ENCODE results near the gene JPT2. TPM values are rescaled to one million over a fixed set of nuclear protein-coding genes. Genes with fewer than 3 reads are reported as not detected.

JPT2 gene
- total RNA-seq, 1 experiment from 2014 or later: 113 TPM

DNA sequence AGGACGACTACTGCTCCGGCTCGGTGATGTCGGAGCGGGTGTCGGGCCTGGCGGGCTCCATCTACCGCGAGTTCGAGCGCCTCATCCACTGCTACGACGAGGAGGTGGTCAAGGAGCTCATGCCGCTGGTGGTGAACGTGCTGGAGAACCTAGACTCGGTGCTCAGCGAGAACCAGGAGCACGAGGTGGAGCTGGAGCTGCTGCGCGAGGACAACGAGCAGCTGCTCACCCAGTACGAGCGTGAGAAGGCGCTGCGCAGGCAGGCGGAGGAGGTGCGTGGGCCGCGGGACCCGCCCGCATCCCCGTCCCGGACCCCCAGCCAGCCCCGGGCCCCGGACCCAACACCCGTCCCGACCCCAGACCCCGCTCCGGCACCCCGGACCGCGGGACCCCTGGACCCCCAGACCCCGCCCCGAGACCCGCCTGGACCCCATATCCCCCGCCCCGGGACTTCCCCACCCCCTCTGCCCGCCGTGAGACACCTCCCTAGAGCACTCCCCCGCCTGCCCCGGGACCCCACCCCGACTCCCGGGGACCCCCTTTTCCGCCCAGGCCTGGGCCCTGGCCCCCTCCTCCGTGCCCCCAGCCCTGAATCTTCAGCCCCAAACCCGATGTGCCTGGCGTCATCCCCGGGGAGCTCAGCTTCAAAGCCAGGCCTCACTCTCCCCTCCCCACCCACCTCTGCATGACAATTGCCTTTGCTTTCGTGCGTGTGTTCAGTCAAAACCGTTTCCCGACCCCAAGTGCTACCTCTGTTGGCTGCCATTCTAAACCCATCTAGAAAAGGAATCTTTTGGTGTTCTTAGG lies 28.5 kb downstream of the JPT2 start:
- intact Hi-C loops (cut with micrococcal nuclease): loop anchor here (1.0 kb wide), 1 partner anchor 28 kb away; the partner anchor contains the start of gene JPT2
- ATAC-seq (peak; percentile 52), DNase-seq (ENCODE audit: low read depth, low spot score) (no peak)
- RAD21 ChIA-PET (ENCODE audit: low non-redundant PET in 1 of 2, low total read pairs in 2 of 2, uncharacterized antibody in 2 of 2, unreplicated experiment in 2 of 2): no interaction called here
- no TSS peak for BruUV-seq (replicated peaks)
- Histone ChIP-seq H3K27me3 (ENCODE audit: insufficient read depth, low read length) (no peaks in the 10 kb centered on the region), H3K4me1 (ENCODE audit: control insufficient read depth in 1 of 2, insufficient read depth in 2 of 2, low read length in 2 of 2) (peaks cover 11 to 20% of the 10 kb centered on the region in 2 experiments), H3K4me3 (replicated peaks in 1 of 2; ENCODE audit: low read depth in 1 of 2, low read length in 2 of 2) (peak overlapping the region; percentile 62 to 96), H3K27ac (ENCODE audit: low read depth, low read length) (peak overlapping the region; percentile 82), H2AFZ (ENCODE audit: low read depth, low read length, poor library complexity, severe bottlenecking) (no peak overlapping the region), H4K20me1 (ENCODE audit: insufficient read depth) (peaks cover 3% of the 10 kb centered on the region; the same call in 1 of the 2 replicates), H3K9ac (ENCODE audit: low read length) (peak overlapping the region; percentile 87), H3K9me2 (ENCODE audit: insufficient read depth) (no peaks in the 10 kb centered on the region), H3K36me3 (ENCODE audit: control insufficient read depth in 1 of 2, insufficient read depth in 2 of 2, low read length in 2 of 2) (peaks cover 7 to 8% of the 10 kb centered on the region in 2 experiments; a peak in 1 of 4 replicates), H3K9me3 (ENCODE audit: control insufficient read depth in 1 of 2, insufficient read depth in 1 of 2, low read depth in 1 of 2, low read length in 2 of 2) (no peaks in the 10 kb centered on the region), H3K79me2 (ENCODE audit: insufficient read depth, low read length) (peaks cover 53% of the 10 kb centered on the region), H3K4me2 (ENCODE audit: low read length) (peak overlapping the region; percentile 97)
- POLR2A ChIA-PET: interaction anchor here (0.6 to 1.8 kb wide), 4 partner anchors 8 to 29 kb away, joined by 3 to 7 read pairs (median 3); partner anchors contain the start of gene JPT2
- CTCF ChIA-PET: interaction anchor here (0.9 to 1.7 kb wide), 15 partner anchors 9 to 76 kb away, joined by 3 to 12 read pairs (median 5); partner anchors contain the start of genes EME2, JPT2, MRPS34 and NUBP2
- TF ChIP-seq, protein P1, sequence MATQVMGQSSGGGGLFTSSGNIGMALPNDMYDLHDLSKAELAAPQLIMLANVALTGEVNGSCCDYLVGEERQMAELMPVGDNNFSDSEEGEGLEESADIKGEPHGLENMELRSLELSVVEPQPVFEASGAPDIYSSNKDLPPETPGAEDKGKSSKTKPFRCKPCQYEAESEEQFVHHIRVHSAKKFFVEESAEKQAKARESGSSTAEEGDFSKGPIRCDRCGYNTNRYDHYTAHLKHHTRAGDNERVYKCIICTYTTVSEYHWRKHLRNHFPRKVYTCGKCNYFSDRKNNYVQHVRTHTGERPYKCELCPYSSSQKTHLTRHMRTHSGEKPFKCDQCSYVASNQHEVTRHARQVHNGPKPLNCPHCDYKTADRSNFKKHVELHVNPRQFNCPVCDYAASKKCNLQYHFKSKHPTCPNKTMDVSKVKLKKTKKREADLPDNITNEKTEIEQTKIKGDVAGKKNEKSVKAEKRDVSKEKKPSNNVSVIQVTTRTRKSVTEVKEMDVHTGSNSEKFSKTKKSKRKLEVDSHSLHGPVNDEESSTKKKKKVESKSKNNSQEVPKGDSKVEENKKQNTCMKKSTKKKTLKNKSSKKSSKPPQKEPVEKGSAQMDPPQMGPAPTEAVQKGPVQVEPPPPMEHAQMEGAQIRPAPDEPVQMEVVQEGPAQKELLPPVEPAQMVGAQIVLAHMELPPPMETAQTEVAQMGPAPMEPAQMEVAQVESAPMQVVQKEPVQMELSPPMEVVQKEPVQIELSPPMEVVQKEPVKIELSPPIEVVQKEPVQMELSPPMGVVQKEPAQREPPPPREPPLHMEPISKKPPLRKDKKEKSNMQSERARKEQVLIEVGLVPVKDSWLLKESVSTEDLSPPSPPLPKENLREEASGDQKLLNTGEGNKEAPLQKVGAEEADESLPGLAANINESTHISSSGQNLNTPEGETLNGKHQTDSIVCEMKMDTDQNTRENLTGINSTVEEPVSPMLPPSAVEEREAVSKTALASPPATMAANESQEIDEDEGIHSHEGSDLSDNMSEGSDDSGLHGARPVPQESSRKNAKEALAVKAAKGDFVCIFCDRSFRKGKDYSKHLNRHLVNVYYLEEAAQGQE (IDR thresholded peaks at IDR 0.05; ENCODE audit: low read depth): no peak
- TF ChIP-seq TCF7L2 (IDR thresholded peaks at IDR 0.05; ENCODE audit: borderline replicate concordance, extremely low read depth, insufficient read depth, insufficient read length): no peak
- TF ChIP-seq CEBPB (IDR thresholded peaks at IDR 0.05; ENCODE audit: low read depth): no peak
- no peak for TF ChIP-seq YY1 (IDR thresholded peaks at IDR 0.05; ENCODE audit: extremely low read depth, insufficient replicate concordance, low read depth, low read length)
- TF ChIP-seq EZH2 (IDR thresholded peaks at IDR 0.05): no peak
- peak; percentile 64; the same call in 1 of the 2 replicates for TF ChIP-seq ZFX (IDR thresholded peaks at IDR 0.05)

Measured in HCT116 (cell line).